ENCODE data around the gene SPATA21.

DNA sequence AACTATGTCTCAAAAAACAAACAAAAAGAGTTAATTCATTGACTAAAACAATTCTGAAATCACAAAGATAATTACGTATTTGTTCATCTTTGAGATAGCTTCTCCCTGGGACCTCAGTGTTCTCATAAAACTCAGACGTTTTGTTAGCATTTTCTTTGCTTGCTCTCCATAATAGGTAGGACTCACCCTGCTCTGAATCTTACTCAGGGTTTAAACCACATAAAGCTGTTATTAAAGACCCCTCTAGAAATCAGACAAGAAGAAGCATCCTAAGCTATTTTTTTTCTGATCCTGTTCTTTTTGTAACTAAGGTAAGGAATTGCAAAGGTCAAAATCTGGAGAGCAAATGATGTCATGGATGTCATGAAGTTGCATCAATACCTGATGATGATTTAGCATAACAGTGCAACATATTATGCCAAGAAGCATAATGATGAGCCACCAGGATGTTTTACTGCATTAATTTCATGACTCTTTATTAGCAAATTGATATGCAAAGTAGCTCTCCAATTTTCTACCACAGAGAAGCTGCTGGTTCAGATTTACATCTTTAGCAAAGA lies 87.3 kb downstream of the SPATA21 start:
- TF ChIP-seq, protein P1, sequence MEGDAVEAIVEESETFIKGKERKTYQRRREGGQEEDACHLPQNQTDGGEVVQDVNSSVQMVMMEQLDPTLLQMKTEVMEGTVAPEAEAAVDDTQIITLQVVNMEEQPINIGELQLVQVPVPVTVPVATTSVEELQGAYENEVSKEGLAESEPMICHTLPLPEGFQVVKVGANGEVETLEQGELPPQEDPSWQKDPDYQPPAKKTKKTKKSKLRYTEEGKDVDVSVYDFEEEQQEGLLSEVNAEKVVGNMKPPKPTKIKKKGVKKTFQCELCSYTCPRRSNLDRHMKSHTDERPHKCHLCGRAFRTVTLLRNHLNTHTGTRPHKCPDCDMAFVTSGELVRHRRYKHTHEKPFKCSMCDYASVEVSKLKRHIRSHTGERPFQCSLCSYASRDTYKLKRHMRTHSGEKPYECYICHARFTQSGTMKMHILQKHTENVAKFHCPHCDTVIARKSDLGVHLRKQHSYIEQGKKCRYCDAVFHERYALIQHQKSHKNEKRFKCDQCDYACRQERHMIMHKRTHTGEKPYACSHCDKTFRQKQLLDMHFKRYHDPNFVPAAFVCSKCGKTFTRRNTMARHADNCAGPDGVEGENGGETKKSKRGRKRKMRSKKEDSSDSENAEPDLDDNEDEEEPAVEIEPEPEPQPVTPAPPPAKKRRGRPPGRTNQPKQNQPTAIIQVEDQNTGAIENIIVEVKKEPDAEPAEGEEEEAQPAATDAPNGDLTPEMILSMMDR (IDR thresholded peaks at IDR 0.05; ENCODE audit: low read depth, low read length, missing input control): no peak
- TF ChIP-seq, protein P2, sequence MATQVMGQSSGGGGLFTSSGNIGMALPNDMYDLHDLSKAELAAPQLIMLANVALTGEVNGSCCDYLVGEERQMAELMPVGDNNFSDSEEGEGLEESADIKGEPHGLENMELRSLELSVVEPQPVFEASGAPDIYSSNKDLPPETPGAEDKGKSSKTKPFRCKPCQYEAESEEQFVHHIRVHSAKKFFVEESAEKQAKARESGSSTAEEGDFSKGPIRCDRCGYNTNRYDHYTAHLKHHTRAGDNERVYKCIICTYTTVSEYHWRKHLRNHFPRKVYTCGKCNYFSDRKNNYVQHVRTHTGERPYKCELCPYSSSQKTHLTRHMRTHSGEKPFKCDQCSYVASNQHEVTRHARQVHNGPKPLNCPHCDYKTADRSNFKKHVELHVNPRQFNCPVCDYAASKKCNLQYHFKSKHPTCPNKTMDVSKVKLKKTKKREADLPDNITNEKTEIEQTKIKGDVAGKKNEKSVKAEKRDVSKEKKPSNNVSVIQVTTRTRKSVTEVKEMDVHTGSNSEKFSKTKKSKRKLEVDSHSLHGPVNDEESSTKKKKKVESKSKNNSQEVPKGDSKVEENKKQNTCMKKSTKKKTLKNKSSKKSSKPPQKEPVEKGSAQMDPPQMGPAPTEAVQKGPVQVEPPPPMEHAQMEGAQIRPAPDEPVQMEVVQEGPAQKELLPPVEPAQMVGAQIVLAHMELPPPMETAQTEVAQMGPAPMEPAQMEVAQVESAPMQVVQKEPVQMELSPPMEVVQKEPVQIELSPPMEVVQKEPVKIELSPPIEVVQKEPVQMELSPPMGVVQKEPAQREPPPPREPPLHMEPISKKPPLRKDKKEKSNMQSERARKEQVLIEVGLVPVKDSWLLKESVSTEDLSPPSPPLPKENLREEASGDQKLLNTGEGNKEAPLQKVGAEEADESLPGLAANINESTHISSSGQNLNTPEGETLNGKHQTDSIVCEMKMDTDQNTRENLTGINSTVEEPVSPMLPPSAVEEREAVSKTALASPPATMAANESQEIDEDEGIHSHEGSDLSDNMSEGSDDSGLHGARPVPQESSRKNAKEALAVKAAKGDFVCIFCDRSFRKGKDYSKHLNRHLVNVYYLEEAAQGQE (IDR thresholded peaks at IDR 0.05): no peak
- TF ChIP-seq SP1 (IDR thresholded peaks at IDR 0.05) (no peak), HNF4A (conservative IDR thresholded peaks at IDR 0.05) (no peak)
